MM.1S (cell line): ENCODE results near the gene KSR1.

Experiments used
- CTCF ChIP-seq: fragments of 300-600 bp; sonication (generic); IDR thresholded peaks from 2 replicates; pipeline ENCODE4 v1.5.1; 2016; ENCODE audit warnings: antibody characterized with exemption, low read length, mixed read lengths
- EZH2 ChIP-seq: fragments of 300-600 bp; sonication (generic); optimal IDR thresholded peaks from 2 replicates; pipeline ENCODE3; 2017; ENCODE audit warnings: low read depth, mild to moderate bottlenecking, antibody characterized with exemption, low read length, mixed read lengths

DNA sequence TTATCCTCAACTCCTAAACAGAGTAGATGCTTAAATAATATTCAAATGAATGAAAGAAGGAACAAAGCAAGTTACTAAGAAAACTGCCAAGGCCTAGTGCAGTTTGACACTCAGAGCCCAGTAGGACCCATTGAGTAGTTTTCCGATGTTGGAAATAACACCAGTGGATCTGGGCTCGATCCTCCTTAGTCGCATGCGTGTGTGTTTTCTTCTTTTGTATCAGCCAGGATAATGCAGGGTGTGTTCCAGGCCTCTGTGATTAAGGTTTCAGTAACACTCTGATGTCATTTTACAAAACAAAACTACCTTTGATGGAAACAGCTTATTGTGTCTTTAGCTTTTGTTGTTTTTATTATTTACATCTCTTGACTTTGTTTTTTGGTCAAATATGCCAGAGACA, 24.5 kb downstream of the KSR1 start:
- no peak for TF ChIP-seq CTCF
- no peak for TF ChIP-seq EZH2
